Upper lobe of left lung (tissue), 6 donors: ENCODE data around the gene DNAJC30. TPM values are rescaled to one million over a fixed set of nuclear protein-coding genes. Genes with fewer than 3 reads are reported as not detected.

Source experiments
- ATAC-seq, 2 donors: fragments of 200-7000 bp; cut with Tn5 transposase; one replicate each; pipeline ENCODE4 v1.9.1; 2022; ENCODE audit warnings: mild to moderate bottlenecking in 2 of 2, moderate library complexity in 2 of 2; ENCODE audit not compliant: low FRiP score in 2 of 2
- DNase-seq, 2 donors: peaks; one replicate each; pipeline ENCODE4 v3.0.0-alpha.2; 2019 to 2020
- H3K27ac ChIP-seq, 4 donors: fragments of 200-600 bp; sonication (generic); one replicate each; pipeline ENCODE4 v1.5.1; 2016 to 2019
- H3K27me3 ChIP-seq, 4 donors: fragments of 200-600 bp; sonication (generic); one replicate each; pipeline ENCODE4 v1.5.1; 2017 to 2019
- H3K36me3 ChIP-seq, 4 donors: fragments of 200-600 bp; sonication (generic); one replicate each; pipeline ENCODE4 v1.5.1; 2016 to 2019
- H3K4me1 ChIP-seq, 4 donors: fragments of 200-600 bp; sonication (generic); one replicate each; pipeline ENCODE4 v1.5.1; 2018 to 2019
- H3K4me3 ChIP-seq, 4 donors: fragments of 200-600 bp; sonication (generic); one replicate each; pipeline ENCODE4 v1.5.1; 2017 to 2019; ENCODE audit warnings: mild to moderate bottlenecking in 2 of 4, moderate library complexity in 1 of 4
- H3K9me3 ChIP-seq, 4 donors: fragments of 200-600 bp; sonication (generic); one replicate each; pipeline ENCODE4 v1.5.1; 2018 to 2019
- CTCF ChIP-seq, 6 experiments: fragments of 450-650 bp in 4 of 6; fragments of 200-600 bp in 2 of 6; sonication (generic) in 2 of 6; IDR thresholded peaks; one replicate each; pipeline ENCODE4 v1.5.1; 2016 to 2019; ENCODE audit warnings: antibody characterized with exemption in 6 of 6
- EP300 ChIP-seq, 4 donors: sonication (generic); formaldehyde crosslinking; IDR thresholded peaks; one replicate each; pipeline ENCODE4 v1.5.1; 2017; ENCODE audit warnings: antibody characterized with exemption in 4 of 4, control low read depth in 2 of 4
- POLR2A ChIP-seq, 4 donors: fragments of 450-650 bp; IDR thresholded peaks; one replicate each; pipeline ENCODE4 v1.5.1; 2016 to 2017; ENCODE audit warnings: antibody characterized with exemption in 4 of 4, mild to moderate bottlenecking in 2 of 4
- POLR2AphosphoS5 ChIP-seq, 2 donors: sonication (generic); formaldehyde crosslinking; IDR thresholded peaks; one replicate each; pipeline ENCODE4 v1.5.1; 2017; ENCODE audit warnings: antibody characterized with exemption in 2 of 2
- WGBS, 2 donors: methylation state at CpG; one replicate each; pipeline ENCODE4 v1.1.5; 2017 to 2018; 5-methylcytosine and 5-hydroxymethylcytosine counted together
- total RNA-seq, 6 donors: library from RNA; depleted of rRNA in 4 of 6; stranded (reverse); fragments of >200 nt in 4 of 6; gene quantifications; one replicate each; pipeline versions ENCODE4 v1.1.0 to v1.2.1, GENCODE V29; 2016 to 2021
- donor health status: DM: no; HTN: no; CAD: no; lungs with moderate emphysema.
- donor health status: DM: no; HTN: yes; CAD: no; lungs with severe emphysema.

Gene DNAJC30
- total RNA-seq, 6 donors from 2014 or later: 6.9 to 13.1 (median 10.3) TPM

DNA sequence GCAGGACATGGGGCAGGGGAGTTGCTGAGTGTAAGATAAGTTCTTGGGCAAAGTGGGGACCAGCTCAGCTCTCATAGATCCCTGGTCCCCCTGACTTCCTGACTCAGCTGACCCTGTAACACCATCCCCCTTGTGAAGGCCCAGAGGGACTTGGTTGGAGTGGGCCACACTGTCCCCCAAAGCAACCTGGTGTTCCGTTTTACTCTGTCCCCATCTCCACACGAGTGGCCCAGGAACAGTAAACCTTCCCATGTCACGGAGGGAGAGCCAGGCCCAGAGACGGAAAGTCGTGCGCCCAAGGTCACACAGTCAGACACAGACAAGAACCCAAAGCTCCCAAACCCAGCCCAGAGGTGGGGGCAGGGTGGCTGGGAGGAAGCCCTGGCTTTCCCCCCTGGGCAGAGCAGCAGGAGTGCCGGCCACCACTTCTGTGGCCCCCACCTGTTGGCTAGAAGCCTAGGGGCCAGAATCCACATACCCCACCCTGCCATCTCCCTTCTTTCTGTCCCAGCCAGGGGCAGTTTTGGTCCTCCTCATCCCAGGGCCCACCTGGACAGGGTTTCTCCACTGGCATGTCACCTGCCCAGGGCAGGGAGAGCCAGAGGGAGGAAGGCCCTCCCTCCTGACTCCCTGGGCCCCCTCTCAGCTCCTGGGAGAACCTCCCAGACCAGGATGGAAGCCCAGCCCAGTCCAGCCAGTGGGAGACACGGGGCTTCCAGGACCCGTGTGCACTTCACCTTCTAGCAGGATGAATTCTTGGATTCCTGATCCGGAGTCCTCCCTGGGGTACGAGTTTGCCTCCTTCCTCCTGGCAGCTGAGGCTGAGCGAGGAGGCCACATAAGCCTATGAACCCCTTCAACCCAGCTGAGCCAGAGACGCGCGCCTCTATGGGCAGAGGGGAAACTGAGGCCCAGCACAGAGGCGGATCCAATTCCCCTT, 36.2 kb downstream of the DNAJC30 start:
- no peak for DNase-seq
- Histone ChIP-seq H3K4me1 (peaks cover 6 to 9% (median 7%) of the 10 kb centered on the region in 4 donors), H3K36me3 (no peaks in the 10 kb centered on the region), H3K27ac (no peak overlapping the region), H3K27me3 (peaks cover 0 to 13% (median 6%) of the 10 kb centered on the region in 4 donors), H3K4me3 (peak overlapping the region in 1 of 4 donors; percentile 48), H3K9me3 (no peaks in the 10 kb centered on the region)
- 59 to 78% methylated on average over 6 to 13 of the region's 16 CpGs for WGBS, 2 donors
- no peak for TF ChIP-seq CTCF (IDR thresholded peaks at IDR 0.05)
- no peak for ATAC-seq

DNA sequence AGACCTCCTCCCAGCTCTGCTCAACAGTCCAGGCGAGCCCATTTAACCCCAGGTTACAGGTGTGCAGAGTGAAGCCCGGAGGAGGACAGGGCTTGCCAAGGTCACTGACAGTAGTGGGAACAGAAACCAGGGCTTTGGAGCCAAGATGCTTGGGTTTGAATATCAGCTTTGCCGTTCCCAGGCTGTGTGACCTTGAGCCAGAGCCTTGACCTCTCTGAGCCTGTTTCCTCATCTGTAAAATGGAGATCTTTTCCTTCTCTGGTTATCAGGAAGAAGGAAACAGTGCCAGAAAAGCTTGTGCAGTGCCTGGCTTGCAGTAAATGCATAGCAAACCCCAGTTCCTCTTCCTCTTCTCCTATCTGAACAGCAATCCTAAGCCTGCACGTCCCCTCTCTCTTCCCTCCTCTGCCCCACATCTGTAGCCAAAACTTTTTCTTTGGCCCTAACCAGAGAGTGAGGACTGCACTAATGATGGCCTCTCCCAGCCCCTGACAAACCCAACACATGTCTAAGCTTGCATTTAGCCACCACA, 37.5 kb downstream of the DNAJC30 start:
- WGBS, 2 donors: 45 to 52% methylated on average over 4 of the region's 4 CpGs
- Histone ChIP-seq H3K27me3 (peaks cover 0 to 13% (median 6%) of the 10 kb centered on the region in 4 donors), H3K9me3 (peaks cover 0 to 10% (median 7%) of the 10 kb centered on the region in 4 donors), H3K4me3 (no peak overlapping the region), H3K36me3 (no peaks in the 10 kb centered on the region), H3K27ac (no peak overlapping the region), H3K4me1 (peaks cover 6 to 9% (median 7%) of the 10 kb centered on the region in 4 donors)
- ATAC-seq: no peak
- no peak for DNase-seq
- TF ChIP-seq EP300 (IDR thresholded peaks at IDR 0.05) (no peak), POLR2A (IDR thresholded peaks at IDR 0.05) (no peak), CTCF (IDR thresholded peaks at IDR 0.05) (no peak), POLR2AphosphoS5 (IDR thresholded peaks at IDR 0.05) (no peak)

DNA sequence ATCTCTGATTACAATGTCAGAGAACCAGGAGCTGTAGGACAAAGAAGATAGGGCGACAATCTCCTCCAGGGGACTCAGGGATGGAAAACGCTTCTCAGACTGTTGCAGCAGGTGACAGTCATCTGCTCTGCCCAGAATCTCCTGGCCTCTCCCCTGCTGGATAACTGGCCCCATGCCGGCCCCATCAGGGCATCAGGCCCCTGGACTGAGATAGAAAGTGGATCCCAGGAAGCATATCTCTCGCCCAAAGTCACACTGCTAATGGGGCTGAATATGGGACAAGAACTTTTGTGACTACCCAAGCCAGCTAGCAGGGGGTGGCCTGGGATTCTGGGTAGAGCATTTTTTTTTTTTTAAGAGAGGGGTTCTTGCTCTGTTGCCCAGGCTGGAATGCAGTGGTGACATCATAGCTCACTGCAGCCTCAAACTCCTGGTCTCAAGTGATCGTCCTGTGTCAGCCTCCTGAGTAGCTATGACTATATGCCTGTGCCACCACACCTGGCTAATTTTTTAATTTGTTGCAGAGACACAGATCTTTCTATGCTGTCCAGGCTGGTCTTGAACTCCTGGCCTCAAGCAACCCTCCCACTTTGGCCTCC, 38.5 kb downstream of the DNAJC30 start:
- DNase-seq: no peak

DNA sequence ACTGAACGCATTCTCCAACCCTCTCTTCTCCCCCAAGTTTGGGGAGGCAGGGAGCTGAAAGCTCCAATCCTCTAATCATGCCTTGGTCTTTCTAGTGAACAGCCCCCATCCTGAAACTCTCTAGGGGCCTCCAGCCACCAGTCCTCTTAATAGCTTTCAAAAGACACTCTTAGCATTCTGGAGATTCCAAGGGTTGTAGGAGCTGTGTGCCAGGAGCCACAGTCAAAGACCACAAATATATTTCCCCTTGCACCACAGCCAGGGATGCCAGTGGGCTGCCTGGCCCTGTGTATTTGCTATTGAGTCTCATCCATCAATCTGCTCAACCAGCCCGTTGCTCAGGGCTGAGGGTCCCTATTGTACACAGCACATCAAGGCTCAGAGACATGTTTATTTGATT, 40.4 kb downstream of the DNAJC30 start:
- Histone ChIP-seq H3K36me3 (no peaks in the 10 kb centered on the region), H3K4me3 (no peak overlapping the region), H3K27me3 (peaks cover 0 to 10% (median 5%) of the 10 kb centered on the region in 4 donors), H3K4me1 (peaks cover under 1 to 4% (median 2%) of the 10 kb centered on the region in 4 donors), H3K27ac (no peak overlapping the region), H3K9me3 (peaks cover 0 to 10% (median 7%) of the 10 kb centered on the region in 4 donors)
- no peak for TF ChIP-seq EP300 (IDR thresholded peaks at IDR 0.05)
- no peak for TF ChIP-seq CTCF (IDR thresholded peaks at IDR 0.05)
- no peak for TF ChIP-seq POLR2AphosphoS5 (IDR thresholded peaks at IDR 0.05)
- ATAC-seq: no peak
- WGBS, 2 donors: 45 to 58% methylated on average over 2 of the region's 2 CpGs
- no peak for DNase-seq

More for the DNA sequence above, 38.5 kb downstream of the DNAJC30 start:
- no peak for ATAC-seq
- Histone ChIP-seq H3K4me1 (peaks cover 6 to 9% (median 7%) of the 10 kb centered on the region in 4 donors), H3K27ac (no peak overlapping the region), H3K9me3 (peaks cover 0 to 10% (median 7%) of the 10 kb centered on the region in 4 donors), H3K27me3 (peaks cover 0 to 13% (median 6%) of the 10 kb centered on the region in 4 donors), H3K36me3 (no peaks in the 10 kb centered on the region), H3K4me3 (no peak overlapping the region)
- no peak for TF ChIP-seq EP300 (IDR thresholded peaks at IDR 0.05)
- WGBS, 2 donors: 41 to 68% methylated on average over 3 to 5 of the region's 5 CpGs

DNA sequence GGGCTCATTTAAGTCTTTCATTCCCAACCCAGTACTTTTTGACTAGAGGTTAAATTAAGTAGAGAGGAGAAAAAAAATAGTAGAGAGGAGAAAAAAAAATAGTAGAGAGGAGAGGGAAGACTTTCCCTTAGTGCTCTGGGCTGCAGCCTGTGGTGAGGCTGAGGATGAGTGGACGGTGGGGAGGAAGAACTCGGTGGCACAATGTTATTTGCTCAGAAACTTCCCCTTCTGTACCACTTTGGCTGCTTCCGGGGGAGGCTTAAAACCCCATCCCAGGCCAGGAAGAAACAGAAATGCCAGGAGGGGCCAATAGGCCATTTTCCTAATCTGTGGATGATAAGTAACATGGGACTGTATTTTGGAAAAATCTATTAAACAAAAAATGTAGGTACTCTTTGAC, 44.3 kb downstream of the DNAJC30 start:
- Histone ChIP-seq H3K36me3 (no peaks in the 10 kb centered on the region), H3K4me1 (no peaks in the 10 kb centered on the region), H3K27ac (no peak overlapping the region), H3K9me3 (peaks cover 0 to 10% (median 7%) of the 10 kb centered on the region in 4 donors), H3K4me3 (no peak overlapping the region), H3K27me3 (no peaks in the 10 kb centered on the region)
- DNase-seq (no peak), ATAC-seq (no peak)
- 33 to 37% methylated on average over 3 of the region's 3 CpGs for WGBS, 2 donors
- TF ChIP-seq CTCF (IDR thresholded peaks at IDR 0.05) (no peak), POLR2AphosphoS5 (IDR thresholded peaks at IDR 0.05) (no peak), POLR2A (IDR thresholded peaks at IDR 0.05) (no peak), EP300 (IDR thresholded peaks at IDR 0.05) (no peak)
